PC-3 (cell line): ENCODE results near the gene TTYH2.

Experiments used
- CTCF ChIP-seq: fragments of 300-600 bp; sonication (generic); conservative IDR thresholded peaks from 2 replicates; pipeline ENCODE4 v1.5.1; 2017; ENCODE audit warnings: antibody characterized with exemption, low read depth, mild to moderate bottlenecking, low read length
- EZH2 ChIP-seq: fragments of 300-600 bp; sonication (generic); IDR thresholded peaks from one replicate; pipeline ENCODE4 v1.6.1; 2017; ENCODE audit warnings: antibody characterized with exemption, mild to moderate bottlenecking, low read length; ENCODE audit not compliant: unreplicated experiment
- EZH2phosphoT487 ChIP-seq: fragments of 300-600 bp; sonication (generic); IDR thresholded peaks from 2 replicates; pipeline ENCODE4 v1.6.1; 2018; ENCODE audit warnings: mild to moderate bottlenecking, antibody characterized with exemption, low read length, borderline replicate concordance

- TF ChIP-seq CTCF: no peak
- no peak for TF ChIP-seq EZH2
- no peak for TF ChIP-seq EZH2phosphoT487
Observed at GRCh38 chr17:74274060-74274708, 60.8 kb downstream of the TTYH2 start, which contains the start of gene DNAI2.
